Cardiac fibroblast (primary cell): ENCODE data around the gene TSLP.

Source experiments
- DNase-seq, 2 donors: peaks; one replicate each; pipeline versions ENCODE4 v3.0.0 to v3.0.0-alpha.2; 2010; ENCODE audit warnings: low read depth in 2 of 2
- H3K4me3 ChIP-seq, 2 donors: replicated peaks in 1 of 2; 1 replicate in 1 of 2; 2 replicates in 1 of 2; pipeline ENCODE4 v1.5.1; 2011; ENCODE audit warnings: low read depth in 2 of 2, low read length in 2 of 2, mild to moderate bottlenecking in 2 of 2, moderate library complexity in 1 of 2
- CTCF ChIP-seq: IDR thresholded peaks from one replicate; pipeline ENCODE4 v1.5.1; 2011; ENCODE audit warnings: low read depth, mild to moderate bottlenecking, low read length, inconsistent platforms

The TSLP gene

GRCh38 chr5:111113678-111114077 is 42.2 kb downstream of the TSLP start:
- no peak for DNase-seq
- no peak for TF ChIP-seq CTCF
- H3K4me3 ChIP-seq: no peak overlapping the region

GRCh38 chr5:111115229-111115628 is 43.7 kb downstream of the TSLP start:
- no peak overlapping the region for H3K4me3 ChIP-seq
- no peak for TF ChIP-seq CTCF
- no peak for DNase-seq

GRCh38 chr5:111116550-111116949 is 45.0 kb downstream of the TSLP start:
- DNase-seq: no peak
- H3K4me3 ChIP-seq: no peak overlapping the region
- no peak for TF ChIP-seq CTCF

- no peak for DNase-seq
- TF ChIP-seq CTCF: no peak
- no peak overlapping the region for H3K4me3 ChIP-seq
These were observed 45.6 kb downstream of the TSLP start for GRCh38 chr5:111117136-111117535.

- no peak for DNase-seq
- no peak for TF ChIP-seq CTCF
- H3K4me3 ChIP-seq: no peak overlapping the region
These were observed 47.7 kb downstream of the TSLP start for GRCh38 chr5:111119221-111119620.

GRCh38 chr5:111119856-111120255 is 48.3 kb downstream of the TSLP start:
- no peak for TF ChIP-seq CTCF
- no peak overlapping the region for H3K4me3 ChIP-seq
- no peak for DNase-seq

GRCh38 chr5:111120911-111121310 is 49.4 kb downstream of the TSLP start:
- TF ChIP-seq CTCF: no peak
- no peak for DNase-seq
- no peak overlapping the region for H3K4me3 ChIP-seq
